Pancreas (tissue), 10 donors: ENCODE data around the gene RAB25. TPM values are rescaled to one million over a fixed set of nuclear protein-coding genes. Genes with fewer than 3 reads are reported as not detected.

Experiments used
- ATAC-seq, 4 donors: fragments of 200-7000 bp; cut with Tn5 transposase; one replicate each; pipeline versions ENCODE4 v1.8.0 to v1.9.1; 2020; ENCODE audit warnings: mild to moderate bottlenecking in 4 of 4, moderate library complexity in 4 of 4
- DNase-seq, 6 donors: peaks; one replicate each; pipeline ENCODE4 v3.0.0-alpha.2; 2020
- FAIRE-seq: peaks from 2 replicates; lab custom pipeline; 2012; peaks lifted over from hg19 to GRCh38; lab: Jason Lieb, UNC
- H3K27ac ChIP-seq, 4 donors: fragments of 200-600 bp; sonication (generic); 1 replicate in 3 of 4; 2 replicates in 1 of 4; pipeline versions ENCODE4 v1.5.0 to v1.8.0; 2020
- H3K27me3 ChIP-seq, 4 donors: fragments of 200-600 bp; one replicate each; pipeline ENCODE4 v1.8.0; 2021
- H3K36me3 ChIP-seq, 3 donors: fragments of 200-600 bp; sonication (generic) in 1 of 3; one replicate each; pipeline versions ENCODE4 v1.5.0 to v1.8.0; 2020 to 2021
- H3K4me1 ChIP-seq, 3 donors: fragments of 200-600 bp; one replicate each; pipeline ENCODE4 v1.8.0; 2021
- H3K4me3 ChIP-seq, 4 donors: fragments of 200-600 bp; sonication (generic) in 2 of 4; one replicate each; pipeline versions ENCODE4 v1.5.0 to v1.8.0; 2020 to 2021
- H3K9me3 ChIP-seq, 4 donors: fragments of 200-600 bp; one replicate each; pipeline ENCODE4 v1.8.0; 2021
- CTCF ChIP-seq, 4 donors: fragments of 200-600 bp; sonication (generic) in 3 of 4; IDR thresholded peaks; one replicate each; pipeline versions ENCODE4 v1.5.0 to v1.8.0; 2021; ENCODE audit warnings: antibody characterized with exemption in 4 of 4
- WGBS, 2 donors: extraction: QIAGEN DNeasy Blood & Tissue Kit; methylation state at CpG; one replicate each; pipeline ENCODE4 v1.1.7; 2013; 5-methylcytosine and 5-hydroxymethylcytosine counted together
- intact Hi-C, 3 donors: fragments of 100-400 bp; cut with DNase I; formaldehyde crosslinking; loops; one replicate each; pipeline versions ENCODE4 v1.11.1 to v1.14.2; 2022
- polyA plus RNA-seq, 2 donors: library from polyadenylated mRNA; stranded (reverse); fragments of 200-250 nt; gene quantifications; one replicate each; pipeline ENCODE4 v1.2.3, GENCODE V29; 2013
- total RNA-seq, 6 donors: library from RNA; stranded (reverse); fragmentation: NEBNext Ultra II Directional in 4 of 6; extraction: Animal tissue kit (Norgen Biotek cat#: 25700) in 4 of 6; gene quantifications; one replicate each; pipeline versions ENCODE4 v1.2.1 to v1.2.4, GENCODE V29; 2021 to 2023
- donor health status: healthy with polysubstance abuse.
- donor health status: DM: no; HTN: no; CAD: no; lungs with moderate emphysema.
- donor health status: DM: no; HTN: no; CAD: no.
- donor health status: control.
- donor health status: control.
- donor health status: Bipolar disorder and iron deficiency.
- donor health status: DM: yes; HTN: yes; CAD: no.
- donor health status: DM: no; HTN: no; CAD: no.
- donor health status: DM: no; HTN: no; CAD: no.
- donor health status: DM: yes; HTN: yes; CAD: no.

RAB25 gene
- total and polyA plus RNA-seq, 8 donors: 29.0 to 81.6 (median 37.4) TPM

GRCh38 chr1:156108664-156109241, 47.8 kb downstream of the RAB25 start:
- H3K4me3 ChIP-seq: no peak overlapping the region
- H3K36me3 ChIP-seq: no peaks in the 10 kb centered on the region
- peaks cover 7 to 27% (median 15%) of the 10 kb centered on the region in 3 donors for H3K4me1 ChIP-seq
- TF ChIP-seq CTCF (IDR thresholded peaks at IDR 0.05): no peak
- H3K27me3 ChIP-seq: no peaks in the 10 kb centered on the region
- intact Hi-C loops: no loop called here
- H3K27ac ChIP-seq: no peak overlapping the region
- FAIRE-seq (no peak), ATAC-seq (no peak), DNase-seq (no peak)
- no peaks in the 10 kb centered on the region for H3K9me3 ChIP-seq
- 93 to 95% methylated on average over 6 of the region's 6 CpGs for WGBS, 2 donors

GRCh38 chr1:156110252-156110651, 49.3 kb downstream of the RAB25 start:
- H3K27ac ChIP-seq: no peak overlapping the region
- H3K9me3 ChIP-seq: no peaks in the 10 kb centered on the region
- no peak for FAIRE-seq
- H3K27me3 ChIP-seq: no peaks in the 10 kb centered on the region
- H3K36me3 ChIP-seq: no peaks in the 10 kb centered on the region
- no peak for TF ChIP-seq CTCF (IDR thresholded peaks at IDR 0.05)
- no peak overlapping the region for H3K4me3 ChIP-seq
- intact Hi-C loops: no loop called here
- 69 to 79% methylated on average over 2 of the region's 2 CpGs for WGBS, 2 donors
- H3K4me1 ChIP-seq: peaks cover 7 to 18% (median 7%) of the 10 kb centered on the region in 3 donors
- ATAC-seq: no peak
- no peak for DNase-seq

- H3K27ac ChIP-seq: no peak overlapping the region
- no peak for TF ChIP-seq CTCF (IDR thresholded peaks at IDR 0.05)
- H3K9me3 ChIP-seq: no peaks in the 10 kb centered on the region
- H3K4me3 ChIP-seq: no peak overlapping the region
- intact Hi-C loops: no loop called here
- DNase-seq: no peak
- peaks cover 0 to 16% (median 7%) of the 10 kb centered on the region in 3 donors for H3K4me1 ChIP-seq
- H3K36me3 ChIP-seq: no peaks in the 10 kb centered on the region
- ATAC-seq: no peak
- no peak for FAIRE-seq
- WGBS, 2 donors: 90 to 97% methylated on average over 4 of the region's 4 CpGs
- H3K27me3 ChIP-seq: no peaks in the 10 kb centered on the region
These were observed 50.5 kb downstream of the RAB25 start for GRCh38 chr1:156111355-156111962.

GRCh38 chr1:156112276-156113137, 51.5 kb downstream of the RAB25 start:
- no peaks in the 10 kb centered on the region for H3K27me3 ChIP-seq
- intact Hi-C loops: no loop called here
- DNase-seq: no peak

More at GRCh38 chr1:156112276-156113137, 51.5 kb downstream of the RAB25 start:
- ATAC-seq (no peak), FAIRE-seq (no peak)
- Histone ChIP-seq H3K4me3 (no peak overlapping the region), H3K9me3 (no peaks in the 10 kb centered on the region), H3K27ac (no peak overlapping the region), H3K4me1 (peaks cover 7 to 20% (median 9%) of the 10 kb centered on the region in 3 donors), H3K36me3 (no peaks in the 10 kb centered on the region)
- 64 to 65% methylated on average over 10 of the region's 10 CpGs for WGBS, 2 donors
- TF ChIP-seq CTCF (IDR thresholded peaks at IDR 0.05): no peak
